Renal cortex interstitium (tissue), 11 donors: ENCODE results near the gene ATN1. TPM values are rescaled to one million over a fixed set of nuclear protein-coding genes. Genes with fewer than 3 reads are reported as not detected.

Experiments used
- DNase-seq, 11 donors: peaks; one replicate each; pipeline ENCODE4 v3.0.0-alpha.2; 2013; ENCODE audit warnings: low read depth in 9 of 11, low spot score in 4 of 11; ENCODE audit errors: extremely low read depth in 1 of 11
- polyA plus RNA-seq, 3 donors: library from polyadenylated mRNA; unstranded; fragments of 120-200 nt; gene quantifications; one replicate each; pipeline ENCODE4 v1.2.1, GENCODE V29; 2013; ENCODE audit not compliant: insufficient read length in 3 of 3

Gene ATN1
- polyA plus RNA-seq, 3 donors = 91.9 to 142 (median 139) TPM

- DNase-seq = no peak
These were observed 24.5 kb downstream of the ATN1 start for GRCh38 chr12:6952121-6952862.

GRCh38 chr12:6952863-6953441 lies 25.2 kb downstream of the ATN1 start:
- no peak for DNase-seq

GRCh38 chr12:6953442-6954315 lies 25.9 kb downstream of the ATN1 start:
- peak in 1 of 11 donors; percentile 59 for DNase-seq

- DNase-seq = no peak
These were observed 26.8 kb downstream of the ATN1 start for GRCh38 chr12:6954316-6955107.

- DNase-seq = no peak
These were observed 27.6 kb downstream of the ATN1 start for GRCh38 chr12:6955108-6956020.

- DNase-seq = no peak
These were observed 28.4 kb downstream of the ATN1 start for GRCh38 chr12:6956021-6956727.

GRCh38 chr12:6957151-6957701 lies 29.5 kb downstream of the ATN1 start:
- DNase-seq = no peak

- DNase-seq = no peak
These were observed 30.2 kb downstream of the ATN1 start for GRCh38 chr12:6957741-6958608.

- DNase-seq = no peak
These were observed 30.9 kb downstream of the ATN1 start for GRCh38 chr12:6958609-6959057.

GRCh38 chr12:6959058-6959804 lies 31.5 kb downstream of the ATN1 start:
- DNase-seq = no peak

- no peak for DNase-seq
These were observed 32.2 kb downstream of the ATN1 start for GRCh38 chr12:6959805-6960592.

GRCh38 chr12:6960593-6961277 lies 33.0 kb downstream of the ATN1 start:
- DNase-seq = no peak

- DNase-seq = no peak
These were observed 33.5 kb downstream of the ATN1 start for GRCh38 chr12:6961278-6961694.

- DNase-seq = peak in 2 of 11 donors; percentile 56 to 65
These were observed 34.0 kb downstream of the ATN1 start for GRCh38 chr12:6961695-6962284.
